Parathyroid adenoma (tissue), 2 donors: ENCODE data around the gene EIF2B2.

Experiments used
- H2AFZ ChIP-seq: fragments of 300-600 bp; sonication (generic); one replicate; pipeline ENCODE4 v1.7.0; 2017; ENCODE audit warnings: antibody characterized with exemption, mild to moderate bottlenecking
- H3K27ac ChIP-seq: fragments of 300-600 bp; sonication (generic); one replicate; pipeline ENCODE4 v1.7.0; 2017
- H3K27me3 ChIP-seq: fragments of 300-600 bp; sonication (generic); one replicate; pipeline ENCODE4 v1.7.0; 2017; ENCODE audit warnings: low read length; ENCODE audit not compliant: control insufficient read depth, insufficient read depth
- H3K36me3 ChIP-seq: fragments of 300-600 bp; sonication (generic); one replicate; pipeline ENCODE4 v1.7.0; 2017; ENCODE audit warnings: low read length; ENCODE audit not compliant: control insufficient read depth, insufficient read depth
- H3K4me1 ChIP-seq: fragments of 300-600 bp; sonication (generic); one replicate; pipeline ENCODE4 v1.7.0; 2017; ENCODE audit warnings: control low read depth
- H3K4me2 ChIP-seq: fragments of 300-600 bp; sonication (generic); one replicate; pipeline ENCODE4 v1.7.0; 2017; ENCODE audit warnings: low read length
- H3K4me3 ChIP-seq: fragments of 300-600 bp; sonication (generic); one replicate; pipeline ENCODE4 v1.7.0; 2017; ENCODE audit warnings: low read depth, low read length
- H3K79me2 ChIP-seq: fragments of 300-600 bp; sonication (generic); one replicate; pipeline ENCODE4 v1.7.0; 2017; ENCODE audit warnings: control low read depth
- H3K9ac ChIP-seq: fragments of 300-600 bp; sonication (generic); one replicate; pipeline ENCODE4 v1.7.0; 2017; ENCODE audit warnings: mild to moderate bottlenecking
- H3K9me3 ChIP-seq: fragments of 300-600 bp; sonication (generic); one replicate; pipeline ENCODE4 v1.7.0; 2017; ENCODE audit warnings: low read length; ENCODE audit not compliant: control insufficient read depth
- CTCF ChIP-seq: fragments of 300-600 bp; sonication (generic); IDR thresholded peaks from one replicate; pipeline ENCODE4 v1.7.0; 2017; ENCODE audit warnings: antibody characterized with exemption, mild to moderate bottlenecking
- donor health status: primary hyperparathyroidism.

EIF2B2 gene

GRCh38 chr14:74981462-74981782 is 21.3 kb upstream of the EIF2B2 start:
- H3K4me2 ChIP-seq, result no peak overlapping the region
- no peaks in the 10 kb centered on the region for H3K27me3 ChIP-seq
- H3K9ac ChIP-seq, result no peak overlapping the region
- H3K4me3 ChIP-seq, result no peak overlapping the region
- no peaks in the 10 kb centered on the region for H3K9me3 ChIP-seq
- H3K36me3 ChIP-seq, result no peaks in the 10 kb centered on the region
- no peak for TF ChIP-seq CTCF
- no peak overlapping the region for H3K27ac ChIP-seq
- H3K4me1 ChIP-seq, result no peaks in the 10 kb centered on the region
- no peak overlapping the region for H2AFZ ChIP-seq
- no peaks in the 10 kb centered on the region for H3K79me2 ChIP-seq

- no peak overlapping the region for H3K4me2 ChIP-seq
- no peaks in the 10 kb centered on the region for H3K9me3 ChIP-seq
- no peaks in the 10 kb centered on the region for H3K36me3 ChIP-seq
- no peak for TF ChIP-seq CTCF
- no peak overlapping the region for H3K27ac ChIP-seq
- no peak overlapping the region for H3K9ac ChIP-seq
- no peaks in the 10 kb centered on the region for H3K4me1 ChIP-seq
- H3K27me3 ChIP-seq, result no peaks in the 10 kb centered on the region
- no peak overlapping the region for H3K4me3 ChIP-seq
- H2AFZ ChIP-seq, result no peak overlapping the region
- H3K79me2 ChIP-seq, result no peaks in the 10 kb centered on the region
Measured at GRCh38 chr14:74981833-74982232, 20.9 kb upstream of the EIF2B2 start.

- H3K79me2 ChIP-seq, result no peaks in the 10 kb centered on the region
- no peaks in the 10 kb centered on the region for H3K36me3 ChIP-seq
- H3K27me3 ChIP-seq, result no peaks in the 10 kb centered on the region
- no peak overlapping the region for H3K4me2 ChIP-seq
- no peak overlapping the region for H3K4me3 ChIP-seq
- H3K27ac ChIP-seq, result no peak overlapping the region
- no peak overlapping the region for H2AFZ ChIP-seq
- no peaks in the 10 kb centered on the region for H3K4me1 ChIP-seq
- no peak for TF ChIP-seq CTCF
- no peak overlapping the region for H3K9ac ChIP-seq
- H3K9me3 ChIP-seq, result no peaks in the 10 kb centered on the region
Measured at GRCh38 chr14:74982661-74983060, 20.1 kb upstream of the EIF2B2 start.

- no peaks in the 10 kb centered on the region for H3K4me1 ChIP-seq
- no peak overlapping the region for H2AFZ ChIP-seq
- no peak overlapping the region for H3K27ac ChIP-seq
Measured at GRCh38 chr14:74983343-74983742, 19.4 kb upstream of the EIF2B2 start.

More at GRCh38 chr14:74983343-74983742, 19.4 kb upstream of the EIF2B2 start:
- Histone ChIP-seq H3K9me3 (no peaks in the 10 kb centered on the region), H3K36me3 (no peaks in the 10 kb centered on the region), H3K79me2 (no peaks in the 10 kb centered on the region), H3K9ac (no peak overlapping the region), H3K27me3 (no peaks in the 10 kb centered on the region), H3K4me2 (no peak overlapping the region), H3K4me3 (no peak overlapping the region)
- TF ChIP-seq CTCF, result no peak
